Chondrocyte (in vitro differentiated cells): ENCODE measurements around the gene NUP88. TPM values are rescaled to one million over a fixed set of nuclear protein-coding genes. Genes with fewer than 3 reads are reported as not detected.

Source experiments
- DNase-seq: peaks from one replicate; pipeline ENCODE4 v3.0.0; 2021; ENCODE audit warnings: mixed read lengths, low spot score
- H3K27ac Mint-ChIP-seq: one replicate; pipeline ENCODE4 v1.8.0; 2021; ENCODE audit warnings: mild to moderate bottlenecking, moderate library complexity, mixed read lengths; ENCODE audit not compliant: unreplicated experiment
- H3K27me3 Mint-ChIP-seq: 2 replicates; pipeline ENCODE4 v1.8.0; 2021; ENCODE audit warnings: low read depth, mixed read lengths
- H3K36me3 Mint-ChIP-seq: 2 replicates; pipeline ENCODE4 v1.8.0; 2021; ENCODE audit warnings: low read depth, mixed read lengths
- H3K4me1 Mint-ChIP-seq: 2 replicates; pipeline ENCODE4 v1.8.0; 2021; ENCODE audit warnings: low read depth, mild to moderate bottlenecking, mixed read lengths
- H3K4me3 Mint-ChIP-seq: one replicate; pipeline ENCODE4 v1.8.0; 2021; ENCODE audit warnings: mild to moderate bottlenecking, moderate library complexity, mixed read lengths; ENCODE audit not compliant: unreplicated experiment
- H3K9me3 Mint-ChIP-seq: 2 replicates; pipeline ENCODE4 v1.8.0; 2021; ENCODE audit warnings: low read depth, mixed read lengths
- CTCF ChIP-seq: fragments of 200-600 bp; sonication (generic); IDR thresholded peaks from 2 replicates; pipeline ENCODE4 v1.5.0; 2021; ENCODE audit warnings: antibody characterized with exemption, mild to moderate bottlenecking, moderate library complexity
- total RNA-seq: library from RNA; stranded (reverse); gene quantifications from 3 replicates; pipeline ENCODE4 v1.2.1, GENCODE V29; 2021

Gene NUP88
- total RNA-seq, 1 donor from 2014 or later: 29.2 TPM

GRCh38 chr17:5446786-5447185 is 27.3 kb upstream of the NUP88 start:
- Mint-ChIP-seq H3K4me3 (no peak overlapping the region), H3K27me3 (no peaks in the 10 kb centered on the region), H3K36me3 (peaks cover 19% of the 10 kb centered on the region), H3K4me1 (no peaks in the 10 kb centered on the region), H3K27ac (no peak overlapping the region), H3K9me3 (no peaks in the 10 kb centered on the region)
- no peak for DNase-seq
- no peak for TF ChIP-seq CTCF

- no peak for TF ChIP-seq CTCF
- no peak overlapping the region for H3K4me3 Mint-ChIP-seq
- no peak overlapping the region for H3K27ac Mint-ChIP-seq
- H3K9me3 Mint-ChIP-seq: no peaks in the 10 kb centered on the region
- H3K36me3 Mint-ChIP-seq: peaks cover 13% of the 10 kb centered on the region
- peak; percentile 93 for DNase-seq
- no peaks in the 10 kb centered on the region for H3K27me3 Mint-ChIP-seq
- peaks cover 8% of the 10 kb centered on the region for H3K4me1 Mint-ChIP-seq
Measured at GRCh38 chr17:5444209-5444608, 24.7 kb upstream of the NUP88 start.

- DNase-seq: no peak
- H3K4me3 Mint-ChIP-seq: no peak overlapping the region
- H3K4me1 Mint-ChIP-seq: peaks cover 9% of the 10 kb centered on the region
- no peak for TF ChIP-seq CTCF
- peaks cover 10% of the 10 kb centered on the region for H3K36me3 Mint-ChIP-seq
- H3K27me3 Mint-ChIP-seq: no peaks in the 10 kb centered on the region
- no peaks in the 10 kb centered on the region for H3K9me3 Mint-ChIP-seq
- no peak overlapping the region for H3K27ac Mint-ChIP-seq
Measured at GRCh38 chr17:5443728-5444127, 24.3 kb upstream of the NUP88 start.

GRCh38 chr17:5439446-5439764 is 19.9 kb upstream of the NUP88 start:
- Mint-ChIP-seq H3K27me3 (no peaks in the 10 kb centered on the region), H3K4me3 (peak overlapping the region; percentile 78), H3K4me1 (peaks cover 30% of the 10 kb centered on the region), H3K27ac (peak overlapping the region; percentile 86), H3K9me3 (no peaks in the 10 kb centered on the region), H3K36me3 (peaks cover 6% of the 10 kb centered on the region)
- no peak for DNase-seq
- peak; percentile 75 for TF ChIP-seq CTCF

- peak within 1 kb of the TSS; percentile 78 for H3K4me3 Mint-ChIP-seq
- no peaks in the 10 kb centered on the region for H3K27me3 Mint-ChIP-seq
- H3K4me1 Mint-ChIP-seq: peaks cover 30% of the 10 kb centered on the region
- H3K36me3 Mint-ChIP-seq: peaks cover 4% of the 10 kb centered on the region
- H3K27ac Mint-ChIP-seq: peak within 1 kb of the TSS; percentile 86
- TF ChIP-seq CTCF: peak; percentile 99
- no peaks in the 10 kb centered on the region for H3K9me3 Mint-ChIP-seq
- DNase-seq: peak; percentile 96
Measured at GRCh38 chr17:5438716-5439445, 19.4 kb upstream of the NUP88 start, which contains the start of gene C1QBP. Gene C1QBP (minus strand): TSS chr17:5439155. CDS start chr17:5439073, 82 bp downstream.
